Ascending aorta (tissue), 2 donors: ENCODE data around the gene ZNF532. TPM values are rescaled to one million over a fixed set of nuclear protein-coding genes. Genes with fewer than 3 reads are reported as not detected.

Experiments
- DNase-seq, 2 donors: peaks; one replicate each; pipeline ENCODE4 v3.0.0-alpha.2; 2019; ENCODE audit warnings: low spot score in 2 of 2
- H3K27ac ChIP-seq, 2 donors: fragments of 200-600 bp; sonication (generic); one replicate each; pipeline ENCODE4 v1.5.1; 2016 to 2017; ENCODE audit warnings: mild to moderate bottlenecking in 1 of 2
- H3K27me3 ChIP-seq: fragments of 200-600 bp; sonication (generic); one replicate; pipeline ENCODE4 v1.5.1; 2017
- H3K36me3 ChIP-seq, 2 donors: fragments of 200-600 bp; sonication (generic); one replicate each; pipeline ENCODE4 v1.5.1; 2016
- H3K4me1 ChIP-seq, 2 donors: fragments of 200-600 bp; sonication (generic); one replicate each; pipeline ENCODE4 v1.5.1; 2016 to 2017; ENCODE audit warnings: mild to moderate bottlenecking in 1 of 2
- H3K4me3 ChIP-seq, 2 donors: fragments of 200-600 bp; sonication (generic); one replicate each; pipeline ENCODE4 v1.5.1; 2016 to 2017; ENCODE audit warnings: mild to moderate bottlenecking in 1 of 2
- H3K9me3 ChIP-seq, 2 donors: fragments of 200-600 bp; sonication (generic); one replicate each; pipeline ENCODE4 v1.5.1; 2016
- CTCF ChIP-seq, 3 experiments: fragments of 200-600 bp in 2 of 3; fragments of 450-650 bp in 1 of 3; sonication (generic) in 2 of 3; IDR thresholded peaks; one replicate each; pipeline ENCODE4 v1.5.1; 2016 to 2019; ENCODE audit warnings: antibody characterized with exemption in 3 of 3, mild to moderate bottlenecking in 1 of 3, moderate library complexity in 1 of 3
- intact Hi-C: fragments of 100-400 bp; cut with DNase I; formaldehyde crosslinking; loops from one replicate; pipeline ENCODE4 v1.15.1; 2023
- total RNA-seq: library from RNA; depleted of rRNA; stranded (reverse); fragments of >200 nt; gene quantifications from one replicate; pipeline ENCODE4 v1.1.0, GENCODE V29; 2016

Gene ZNF532
- total RNA-seq, 1 donor from 2014 or later = 161 TPM

- intact Hi-C loops = loop anchor here (5.0 kb wide), 1 partner anchor 129 kb away; no protein-coding TSS in a partner anchor
- H3K27me3 ChIP-seq = no peaks in the 10 kb centered on the region
- peak in 1 of 2 donors; percentile 74 for DNase-seq
- TF ChIP-seq CTCF (IDR thresholded peaks at IDR 0.05) = no peak
- H3K27ac ChIP-seq = peak overlapping the region; percentile 99 to 100
- H3K36me3 ChIP-seq = peaks cover 4 to 7% of the 10 kb centered on the region in 2 donors
- H3K9me3 ChIP-seq = no peaks in the 10 kb centered on the region
- H3K4me3 ChIP-seq = peak overlapping the region; percentile 52 to 69
- peaks cover 16 to 77% of the 10 kb centered on the region in 2 donors for H3K4me1 ChIP-seq
These were observed 1.0 kb upstream of the ZNF532 start for GRCh38 chr18:58863539-58864145.

DNA sequence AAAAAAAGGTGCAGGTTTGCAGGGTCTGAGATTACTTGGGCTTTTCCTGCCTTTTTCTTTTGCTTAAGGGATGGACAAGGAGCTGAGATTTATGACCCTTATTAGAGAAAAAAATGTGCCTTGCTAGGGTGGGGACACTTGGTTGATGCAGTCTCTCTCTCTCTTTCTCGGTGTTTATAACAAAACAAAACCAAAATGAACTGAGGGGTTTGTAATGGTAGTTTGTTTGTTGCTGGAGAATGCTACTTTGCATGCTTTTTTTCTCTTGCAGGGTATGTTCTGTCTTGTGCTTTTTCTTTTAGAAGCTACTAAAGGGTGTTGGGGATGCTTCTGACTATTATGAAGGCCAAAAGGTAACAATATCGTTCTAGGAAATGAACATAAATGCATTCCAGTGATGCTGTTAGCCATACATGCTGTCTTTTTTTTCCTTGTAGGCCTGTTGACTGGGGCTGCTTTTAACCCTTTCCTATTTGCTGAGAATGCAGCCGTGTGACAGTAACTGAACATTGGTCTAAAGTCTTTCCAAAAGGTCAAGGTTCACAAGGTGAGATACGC is 435 bp downstream of the ZNF532 start:
- no peaks in the 10 kb centered on the region for H3K9me3 ChIP-seq
- H3K4me1 ChIP-seq = peaks cover 12 to 68% of the 10 kb centered on the region in 2 donors
- intact Hi-C loops = loop anchor here (5.0 kb wide), 1 partner anchor 47 kb away; no protein-coding TSS in a partner anchor
- H3K27ac ChIP-seq = peak overlapping the region; percentile 99 to 100
- peak overlapping the region; percentile 52 to 69 for H3K4me3 ChIP-seq
- no peaks in the 10 kb centered on the region for H3K27me3 ChIP-seq
- no peak for DNase-seq
- TF ChIP-seq CTCF (IDR thresholded peaks at IDR 0.05) = no peak
- H3K36me3 ChIP-seq = peaks cover 10 to 11% of the 10 kb centered on the region in 2 donors

DNA sequence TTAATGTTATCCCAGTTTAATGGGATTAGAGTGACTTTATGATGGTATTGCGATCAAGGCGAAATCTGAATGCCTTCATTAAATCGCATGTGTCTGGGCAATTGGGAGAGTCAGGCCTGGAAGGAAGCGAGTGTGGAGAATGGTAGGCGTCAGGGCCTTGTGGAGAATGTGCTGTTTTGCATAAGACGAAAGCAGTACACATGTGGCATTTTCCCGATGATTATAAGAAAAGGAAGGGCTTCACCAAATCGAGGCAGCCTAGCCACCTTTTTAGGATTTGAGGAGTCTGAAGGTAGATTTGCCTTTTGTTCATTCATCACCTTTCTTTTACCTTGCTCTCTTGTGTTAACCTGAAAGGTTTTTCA is 1.0 kb downstream of the ZNF532 start:
- peak overlapping the region in 1 of 2 donors; percentile 69 for H3K4me3 ChIP-seq

DNA sequence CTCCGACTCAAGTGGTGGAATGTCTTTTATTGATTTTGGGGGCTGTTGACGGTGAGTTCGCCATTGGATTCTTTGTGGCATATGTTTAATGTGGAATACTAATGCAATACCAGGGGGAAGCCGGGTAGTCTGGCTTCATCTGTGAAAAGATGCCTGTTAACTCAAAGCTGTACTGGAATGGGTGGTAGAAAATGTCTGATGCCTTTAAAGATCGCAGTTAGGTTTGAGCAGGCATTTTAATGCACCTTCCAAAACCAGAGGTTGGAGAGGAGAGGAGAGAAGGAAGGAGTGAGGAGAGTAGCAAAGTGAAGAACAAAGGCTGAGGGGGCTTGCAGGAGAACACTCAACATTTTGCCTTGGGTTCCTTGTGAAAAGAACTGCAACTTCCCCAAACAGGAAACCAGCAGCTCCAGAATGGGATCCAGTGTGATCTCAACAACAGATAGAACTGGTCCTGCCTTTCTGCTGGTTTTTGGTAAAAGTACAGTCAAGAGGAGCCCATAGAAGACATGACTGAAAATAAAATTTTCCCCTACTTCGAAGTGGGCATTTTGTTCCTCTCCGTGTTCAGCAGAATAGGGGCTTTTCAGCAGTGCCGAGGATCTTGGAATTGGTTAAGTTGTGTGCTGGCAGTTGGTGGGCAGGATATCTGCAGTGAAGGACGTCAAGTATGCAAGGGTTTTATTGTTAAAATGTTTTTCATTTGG is 1.5 kb downstream of the ZNF532 start:
- H3K27ac ChIP-seq = peak overlapping the region; percentile 99 to 100
- H3K27me3 ChIP-seq = no peaks in the 10 kb centered on the region
- peaks cover 10 to 11% of the 10 kb centered on the region in 2 donors for H3K36me3 ChIP-seq
- peaks cover 12 to 69% of the 10 kb centered on the region in 2 donors for H3K4me1 ChIP-seq
- H3K9me3 ChIP-seq = no peaks in the 10 kb centered on the region
- no peak for TF ChIP-seq CTCF (IDR thresholded peaks at IDR 0.05)
- intact Hi-C loops = loop anchor here (2.0 to 5.0 kb wide), 2 partner anchors 17 to 46 kb away; no protein-coding TSS in a partner anchor
- DNase-seq = no peak
- peak overlapping the region in 1 of 2 donors; percentile 69 for H3K4me3 ChIP-seq

More for the DNA sequence above, 1.0 kb downstream of the ZNF532 start:
- Histone ChIP-seq H3K27ac (peak overlapping the region; percentile 99 to 100), H3K27me3 (no peaks in the 10 kb centered on the region), H3K9me3 (no peaks in the 10 kb centered on the region), H3K36me3 (peaks cover 10 to 11% of the 10 kb centered on the region in 2 donors), H3K4me1 (peaks cover 12 to 68% of the 10 kb centered on the region in 2 donors)
- intact Hi-C loops = loop anchor here (2.0 to 5.0 kb wide), 2 partner anchors 17 to 47 kb away; no protein-coding TSS in a partner anchor
- TF ChIP-seq CTCF (IDR thresholded peaks at IDR 0.05) = no peak
- DNase-seq = no peak

DNA sequence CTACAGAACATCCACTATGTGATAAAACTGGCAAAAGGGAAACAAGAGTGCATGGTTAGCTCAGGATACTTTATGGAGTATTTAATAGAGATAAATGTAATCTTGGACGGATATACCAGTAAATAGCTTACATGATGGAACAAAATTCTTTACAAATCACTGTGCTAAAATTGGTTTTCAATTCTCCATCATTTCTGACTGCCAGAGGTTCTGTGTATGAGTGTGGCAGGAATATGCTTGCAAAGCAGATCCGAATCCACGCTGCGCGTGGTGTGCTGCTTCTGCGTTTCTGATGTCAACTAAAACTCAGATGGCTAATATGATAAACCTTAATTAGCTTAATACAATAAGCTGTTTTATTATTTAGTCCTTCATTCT is 2.1 kb downstream of the ZNF532 start:
- peak overlapping the region; percentile 99 to 100 for H3K27ac ChIP-seq
- no peak for DNase-seq
- peaks cover 10 to 14% of the 10 kb centered on the region in 2 donors for H3K36me3 ChIP-seq
- intact Hi-C loops = loop anchor here (2.0 to 5.0 kb wide), 2 partner anchors 16 to 46 kb away; no protein-coding TSS in a partner anchor
- peaks cover 12 to 68% of the 10 kb centered on the region in 2 donors for H3K4me1 ChIP-seq
- no peak for TF ChIP-seq CTCF (IDR thresholded peaks at IDR 0.05)
- peak overlapping the region; percentile 19 to 69 for H3K4me3 ChIP-seq
- no peaks in the 10 kb centered on the region for H3K9me3 ChIP-seq
- H3K27me3 ChIP-seq = no peaks in the 10 kb centered on the region
